Activated naive CD8-positive, alpha-beta T cell (primary cell): ENCODE results near the gene GPR27.

Source experiments
- H3K27ac Mint-ChIP-seq: one replicate; pipeline ENCODE4 v1.8.0; 2021; ENCODE audit warnings: mixed read lengths
- H3K27me3 Mint-ChIP-seq: one replicate; pipeline ENCODE4 v1.8.0; 2021; ENCODE audit warnings: mixed read lengths
- H3K36me3 Mint-ChIP-seq: one replicate; pipeline ENCODE4 v1.8.0; 2021; ENCODE audit warnings: mixed read lengths
- H3K4me1 Mint-ChIP-seq: one replicate; pipeline ENCODE4 v1.8.0; 2021; ENCODE audit warnings: low read depth, mixed read lengths
- H3K4me3 Mint-ChIP-seq: one replicate; pipeline ENCODE4 v1.8.0; 2021; ENCODE audit warnings: mild to moderate bottlenecking, mixed read lengths
- H3K9me3 Mint-ChIP-seq: one replicate; pipeline ENCODE4 v1.8.0; 2021; ENCODE audit warnings: low read depth, mixed read lengths

The GPR27 gene

GRCh38 chr3:71759401-71759800 is 5.7 kb downstream of the GPR27 start:
- H3K4me1 Mint-ChIP-seq = peaks cover 2% of the 10 kb centered on the region
- no peaks in the 10 kb centered on the region for H3K9me3 Mint-ChIP-seq
- no peaks in the 10 kb centered on the region for H3K36me3 Mint-ChIP-seq
- H3K4me3 Mint-ChIP-seq = no peak overlapping the region
- peaks cover 9% of the 10 kb centered on the region for H3K27me3 Mint-ChIP-seq
- no peak overlapping the region for H3K27ac Mint-ChIP-seq

GRCh38 chr3:71760140-71760539 is 6.5 kb downstream of the GPR27 start:
- H3K36me3 Mint-ChIP-seq = no peaks in the 10 kb centered on the region
- H3K27ac Mint-ChIP-seq = no peak overlapping the region
- peaks cover 1% of the 10 kb centered on the region for H3K4me1 Mint-ChIP-seq
- no peak overlapping the region for H3K4me3 Mint-ChIP-seq
- H3K27me3 Mint-ChIP-seq = peaks cover 9% of the 10 kb centered on the region
- H3K9me3 Mint-ChIP-seq = no peaks in the 10 kb centered on the region

- Mint-ChIP-seq H3K27ac (no peak overlapping the region), H3K27me3 (peaks cover 2% of the 10 kb centered on the region), H3K4me1 (no peaks in the 10 kb centered on the region), H3K36me3 (no peaks in the 10 kb centered on the region), H3K9me3 (no peaks in the 10 kb centered on the region), H3K4me3 (no peak overlapping the region)
These were observed 9.8 kb downstream of the GPR27 start for GRCh38 chr3:71763426-71763825.

- Mint-ChIP-seq H3K9me3 (no peaks in the 10 kb centered on the region), H3K27me3 (peaks cover 2% of the 10 kb centered on the region), H3K4me1 (no peaks in the 10 kb centered on the region), H3K27ac (no peak overlapping the region), H3K4me3 (no peak overlapping the region), H3K36me3 (no peaks in the 10 kb centered on the region)
These were observed 17.5 kb downstream of the GPR27 start for GRCh38 chr3:71771126-71771525.

GRCh38 chr3:71771884-71772283 is 18.2 kb downstream of the GPR27 start:
- no peaks in the 10 kb centered on the region for H3K36me3 Mint-ChIP-seq
- no peak overlapping the region for H3K27ac Mint-ChIP-seq
- no peaks in the 10 kb centered on the region for H3K9me3 Mint-ChIP-seq
- no peaks in the 10 kb centered on the region for H3K4me1 Mint-ChIP-seq
- peaks cover 2% of the 10 kb centered on the region for H3K27me3 Mint-ChIP-seq
- H3K4me3 Mint-ChIP-seq = no peak overlapping the region

- peaks cover 11% of the 10 kb centered on the region for H3K4me1 Mint-ChIP-seq
- no peak overlapping the region for H3K27ac Mint-ChIP-seq
- no peak overlapping the region for H3K4me3 Mint-ChIP-seq
- no peaks in the 10 kb centered on the region for H3K9me3 Mint-ChIP-seq
- H3K27me3 Mint-ChIP-seq = peaks cover 13% of the 10 kb centered on the region
- H3K36me3 Mint-ChIP-seq = no peaks in the 10 kb centered on the region
These were observed 22.9 kb downstream of the GPR27 start for GRCh38 chr3:71776538-71776937.

- Mint-ChIP-seq H3K27me3 (peaks cover 24% of the 10 kb centered on the region), H3K9me3 (no peaks in the 10 kb centered on the region), H3K4me3 (no peak overlapping the region), H3K27ac (no peak overlapping the region), H3K4me1 (peaks cover 11% of the 10 kb centered on the region), H3K36me3 (no peaks in the 10 kb centered on the region)
These were observed 24.7 kb downstream of the GPR27 start for GRCh38 chr3:71778353-71778752.

- Mint-ChIP-seq H3K36me3 (no peaks in the 10 kb centered on the region), H3K4me1 (peaks cover 20% of the 10 kb centered on the region), H3K27ac (no peak overlapping the region), H3K4me3 (no peak overlapping the region), H3K27me3 (peaks cover 29% of the 10 kb centered on the region), H3K9me3 (no peaks in the 10 kb centered on the region)
These were observed 26.2 kb downstream of the GPR27 start for GRCh38 chr3:71779674-71780377.

- Mint-ChIP-seq H3K4me1 (peaks cover 22% of the 10 kb centered on the region), H3K36me3 (no peaks in the 10 kb centered on the region), H3K27me3 (peaks cover 29% of the 10 kb centered on the region)
These were observed 26.8 kb downstream of the GPR27 start for GRCh38 chr3:71780430-71780829.

GRCh38 chr3:71783152-71783551 is 29.5 kb downstream of the GPR27 start:
- no peaks in the 10 kb centered on the region for H3K36me3 Mint-ChIP-seq
- H3K27ac Mint-ChIP-seq = no peak overlapping the region
- H3K9me3 Mint-ChIP-seq = no peaks in the 10 kb centered on the region
- peaks cover 27% of the 10 kb centered on the region for H3K4me1 Mint-ChIP-seq
- H3K4me3 Mint-ChIP-seq = no peak overlapping the region
- H3K27me3 Mint-ChIP-seq = peaks cover 37% of the 10 kb centered on the region

More at GRCh38 chr3:71780430-71780829, 26.8 kb downstream of the GPR27 start:
- H3K4me3 Mint-ChIP-seq = no peak overlapping the region
- H3K27ac Mint-ChIP-seq = no peak overlapping the region
- no peaks in the 10 kb centered on the region for H3K9me3 Mint-ChIP-seq

GRCh38 chr3:71784201-71784913 is 30.7 kb downstream of the GPR27 start:
- H3K36me3 Mint-ChIP-seq = no peaks in the 10 kb centered on the region
- H3K4me1 Mint-ChIP-seq = peaks cover 27% of the 10 kb centered on the region
- peaks cover 35% of the 10 kb centered on the region for H3K27me3 Mint-ChIP-seq
- H3K9me3 Mint-ChIP-seq = no peaks in the 10 kb centered on the region
- peak overlapping the region; percentile 86 for H3K4me3 Mint-ChIP-seq
- peak overlapping the region; percentile 70 for H3K27ac Mint-ChIP-seq

- no peaks in the 10 kb centered on the region for H3K9me3 Mint-ChIP-seq
- peaks cover 21% of the 10 kb centered on the region for H3K4me1 Mint-ChIP-seq
- H3K27me3 Mint-ChIP-seq = peaks cover 30% of the 10 kb centered on the region
These were observed 31.4 kb downstream of the GPR27 start, which contains the start of gene PROK2 for GRCh38 chr3:71784914-71785531. PROK2 (minus strand) TSS chr3:71785148; CDS start chr3:71785052, 96 bp downstream.

GRCh38 chr3:71785532-71786216 is 32.0 kb downstream of the GPR27 start:
- Mint-ChIP-seq H3K4me1 (peaks cover 16% of the 10 kb centered on the region), H3K27me3 (peaks cover 29% of the 10 kb centered on the region), H3K27ac (peak overlapping the region; percentile 84), H3K9me3 (no peaks in the 10 kb centered on the region), H3K4me3 (peak overlapping the region; percentile 82), H3K36me3 (no peaks in the 10 kb centered on the region)

More at GRCh38 chr3:71784914-71785531, 31.4 kb downstream of the GPR27 start, which contains the start of gene PROK2:
- Mint-ChIP-seq H3K36me3 (no peaks in the 10 kb centered on the region), H3K27ac (peak within 1 kb of the TSS; percentile 84), H3K4me3 (peak within 1 kb of the TSS; percentile 86)

GRCh38 chr3:71786217-71786549 is 32.5 kb downstream of the GPR27 start:
- no peaks in the 10 kb centered on the region for H3K36me3 Mint-ChIP-seq
- H3K4me1 Mint-ChIP-seq = peaks cover 15% of the 10 kb centered on the region
- H3K27ac Mint-ChIP-seq = peak overlapping the region; percentile 50
- no peaks in the 10 kb centered on the region for H3K9me3 Mint-ChIP-seq
- H3K27me3 Mint-ChIP-seq = peaks cover 26% of the 10 kb centered on the region
- H3K4me3 Mint-ChIP-seq = peak overlapping the region; percentile 82

- Mint-ChIP-seq H3K36me3 (no peaks in the 10 kb centered on the region), H3K27me3 (peaks cover 24% of the 10 kb centered on the region), H3K4me3 (peak overlapping the region; percentile 82), H3K4me1 (peaks cover 15% of the 10 kb centered on the region), H3K27ac (no peak overlapping the region), H3K9me3 (no peaks in the 10 kb centered on the region)
These were observed 32.9 kb downstream of the GPR27 start for GRCh38 chr3:71786551-71786950.
